Measurements from ENCODE around the gene TESK1.
"Not testable (repeated sequence)": the region's sequence is repeated elsewhere in the genome, so short reads cannot be mapped to it uniquely, and the experiment has no call there.

The TESK1 gene

DNA sequence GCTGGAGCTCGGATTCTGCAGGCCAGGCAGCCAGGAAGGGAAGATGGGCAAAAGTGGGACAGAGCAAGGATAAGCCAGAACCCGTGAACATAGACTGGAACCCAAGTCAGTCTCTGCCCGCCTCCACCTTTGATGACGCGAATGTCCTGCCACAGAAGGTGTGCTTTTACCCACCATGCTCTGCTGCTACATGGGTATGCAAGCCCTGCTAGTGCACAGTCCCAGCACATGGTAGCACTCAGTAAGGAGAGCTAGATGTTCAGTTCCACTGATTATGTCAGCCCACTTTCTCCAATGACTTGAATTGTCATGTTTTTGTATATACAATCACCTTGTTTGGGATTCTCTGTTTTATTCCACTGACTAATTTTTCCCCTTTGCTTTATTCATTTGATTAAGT lies 24.5 kb downstream of the TESK1 start:
- no peaks in the 10 kb centered on the region for H3K4me1 ChIP-seq
- DNase-seq = no peak
- H3K4me3 ChIP-seq (ENCODE audit: low read depth, low read length) = no peak overlapping the region
- H3K36me3 ChIP-seq = no peaks in the 10 kb centered on the region
- H3K27me3 ChIP-seq = no peaks in the 10 kb centered on the region; the same call in 1 of the 2 replicates
- TF ChIP-seq, protein P1, sequence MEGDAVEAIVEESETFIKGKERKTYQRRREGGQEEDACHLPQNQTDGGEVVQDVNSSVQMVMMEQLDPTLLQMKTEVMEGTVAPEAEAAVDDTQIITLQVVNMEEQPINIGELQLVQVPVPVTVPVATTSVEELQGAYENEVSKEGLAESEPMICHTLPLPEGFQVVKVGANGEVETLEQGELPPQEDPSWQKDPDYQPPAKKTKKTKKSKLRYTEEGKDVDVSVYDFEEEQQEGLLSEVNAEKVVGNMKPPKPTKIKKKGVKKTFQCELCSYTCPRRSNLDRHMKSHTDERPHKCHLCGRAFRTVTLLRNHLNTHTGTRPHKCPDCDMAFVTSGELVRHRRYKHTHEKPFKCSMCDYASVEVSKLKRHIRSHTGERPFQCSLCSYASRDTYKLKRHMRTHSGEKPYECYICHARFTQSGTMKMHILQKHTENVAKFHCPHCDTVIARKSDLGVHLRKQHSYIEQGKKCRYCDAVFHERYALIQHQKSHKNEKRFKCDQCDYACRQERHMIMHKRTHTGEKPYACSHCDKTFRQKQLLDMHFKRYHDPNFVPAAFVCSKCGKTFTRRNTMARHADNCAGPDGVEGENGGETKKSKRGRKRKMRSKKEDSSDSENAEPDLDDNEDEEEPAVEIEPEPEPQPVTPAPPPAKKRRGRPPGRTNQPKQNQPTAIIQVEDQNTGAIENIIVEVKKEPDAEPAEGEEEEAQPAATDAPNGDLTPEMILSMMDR (IDR thresholded peaks at IDR 0.05; ENCODE audit: low read depth, low read length) = no peak
- H3K9me3 ChIP-seq = no peaks in the 10 kb centered on the region

DNA sequence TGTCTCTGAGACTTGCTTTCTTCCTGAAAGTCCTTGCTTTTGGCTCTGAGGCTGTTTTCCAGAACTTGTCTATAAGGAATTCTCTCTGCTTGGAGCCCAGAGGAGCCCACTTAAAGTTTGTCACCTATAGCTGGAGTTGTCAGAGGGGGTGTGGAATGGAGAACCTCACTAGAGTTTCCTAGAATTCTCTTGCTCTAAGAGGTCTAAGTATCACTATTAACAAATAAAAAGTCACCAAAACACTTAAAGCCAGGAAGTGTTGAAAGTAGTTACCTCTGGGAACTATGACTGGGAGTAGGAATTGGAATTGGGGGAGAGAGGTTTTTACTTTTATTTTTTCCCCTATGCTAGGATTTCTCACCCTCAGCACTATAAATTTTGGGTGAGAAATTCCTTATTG lies 30.7 kb downstream of the TESK1 start:
- no peaks in the 10 kb centered on the region for H3K36me3 ChIP-seq
- no peak for DNase-seq
- TF ChIP-seq, protein P1 (IDR thresholded peaks at IDR 0.05; ENCODE audit: low read depth, low read length) = no peak
- H3K4me1 ChIP-seq = no peaks in the 10 kb centered on the region
- no peaks in the 10 kb centered on the region; the same call in 1 of the 2 replicates for H3K27me3 ChIP-seq
- H3K4me3 ChIP-seq (ENCODE audit: low read depth, low read length) = no peak overlapping the region
- no peaks in the 10 kb centered on the region for H3K9me3 ChIP-seq

DNA sequence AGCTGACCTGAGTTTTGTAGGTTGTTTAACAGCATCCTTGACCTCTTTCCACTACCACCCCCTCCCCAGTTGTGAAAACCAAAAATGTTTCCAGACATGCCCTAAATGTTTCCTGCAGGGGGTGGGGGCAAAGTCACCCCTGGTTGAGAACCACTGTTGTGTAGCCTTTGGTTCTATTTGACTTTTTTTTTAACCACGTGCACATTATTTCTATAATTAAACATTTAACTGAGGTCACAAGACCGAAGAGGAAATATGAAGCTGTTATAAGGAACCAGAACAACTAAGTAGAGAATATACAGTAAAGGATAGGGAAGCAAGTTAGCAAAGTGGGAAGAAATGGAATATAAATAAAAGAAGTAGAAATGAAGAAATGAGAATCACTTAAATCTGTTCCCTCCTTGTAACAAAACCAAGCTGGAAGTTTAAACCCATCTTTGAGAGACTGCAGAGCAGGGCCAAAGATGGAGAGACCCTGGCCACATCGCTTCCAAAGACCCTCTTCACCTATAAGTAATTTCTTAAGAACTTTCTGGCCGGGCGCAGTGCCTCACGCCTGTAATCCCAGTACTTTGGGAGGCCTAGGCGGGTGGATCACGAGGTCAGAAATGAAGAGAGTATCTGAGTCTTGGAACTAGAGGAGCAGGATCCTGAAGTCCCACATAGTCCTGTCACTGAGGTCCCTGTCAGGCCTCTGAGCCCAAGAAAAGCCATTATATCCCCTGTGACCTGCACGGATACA lies 31.2 kb downstream of the TESK1 start:
- TF ChIP-seq, protein P1 (IDR thresholded peaks at IDR 0.05; ENCODE audit: low read depth, low read length) = no peak
- Histone ChIP-seq H3K27me3 (no peaks in the 10 kb centered on the region; the same call in 1 of the 2 replicates), H3K4me1 (no peaks in the 10 kb centered on the region)

DNA sequence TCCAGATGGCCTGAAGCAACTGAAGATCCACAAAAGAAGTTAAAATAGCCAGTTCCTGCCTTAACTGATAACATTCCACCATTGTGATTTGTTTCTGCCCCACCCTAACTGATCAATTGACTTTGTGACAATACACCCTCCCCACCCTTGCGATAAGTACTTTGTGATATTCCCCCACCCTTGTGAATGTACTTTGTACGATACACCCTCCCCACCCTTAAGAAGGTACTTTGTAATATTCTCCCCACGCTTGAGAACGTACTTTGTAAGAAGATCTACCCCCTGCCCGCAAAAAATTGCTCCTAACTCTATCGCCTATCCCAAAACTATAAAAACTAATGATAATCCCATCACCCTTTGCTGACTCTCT lies 31.8 kb downstream of the TESK1 start:
- DNase-seq; H3K9me3 ChIP-seq; H3K36me3 ChIP-seq; H3K27me3 ChIP-seq; H3K4me3 ChIP-seq (ENCODE audit: low read depth, low read length); H3K4me1 ChIP-seq: not testable (repeated sequence)

More for the DNA sequence above, 31.2 kb downstream of the TESK1 start:
- H3K9me3 ChIP-seq = no peaks in the 10 kb centered on the region
- no peaks in the 10 kb centered on the region for H3K36me3 ChIP-seq
- no peak overlapping the region for H3K4me3 ChIP-seq (ENCODE audit: low read depth, low read length)
- DNase-seq = no peak

DNA sequence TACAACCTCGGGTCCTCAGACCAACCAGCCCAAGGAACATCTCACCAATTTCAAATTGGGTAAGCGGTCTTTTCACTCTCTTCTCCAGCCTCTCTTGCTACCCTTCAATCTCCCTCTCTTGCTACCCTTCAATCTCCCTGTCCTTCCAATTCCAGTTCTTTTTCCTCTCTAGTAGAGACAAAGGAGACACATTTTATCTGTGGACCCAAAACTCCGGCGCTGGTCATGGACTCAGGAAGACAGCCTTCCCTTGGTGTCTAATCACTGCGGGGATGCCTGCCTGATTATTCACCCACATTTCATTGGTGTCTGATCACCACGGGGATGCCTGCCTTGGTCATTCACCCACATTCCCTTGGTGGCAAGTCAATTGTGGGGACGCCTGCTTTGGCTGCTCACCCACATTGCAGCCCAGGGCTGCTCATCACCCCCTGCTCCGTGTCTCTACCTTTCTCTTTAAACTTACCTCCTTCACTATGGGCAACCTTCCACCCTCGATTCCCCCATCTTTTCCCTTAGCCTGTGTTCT lies 32.4 kb downstream of the TESK1 start:
- not testable (repeated sequence) for H3K36me3 ChIP-seq; H3K4me3 ChIP-seq (ENCODE audit: low read depth, low read length); DNase-seq; H3K4me1 ChIP-seq; H3K9me3 ChIP-seq; H3K27me3 ChIP-seq

DNA sequence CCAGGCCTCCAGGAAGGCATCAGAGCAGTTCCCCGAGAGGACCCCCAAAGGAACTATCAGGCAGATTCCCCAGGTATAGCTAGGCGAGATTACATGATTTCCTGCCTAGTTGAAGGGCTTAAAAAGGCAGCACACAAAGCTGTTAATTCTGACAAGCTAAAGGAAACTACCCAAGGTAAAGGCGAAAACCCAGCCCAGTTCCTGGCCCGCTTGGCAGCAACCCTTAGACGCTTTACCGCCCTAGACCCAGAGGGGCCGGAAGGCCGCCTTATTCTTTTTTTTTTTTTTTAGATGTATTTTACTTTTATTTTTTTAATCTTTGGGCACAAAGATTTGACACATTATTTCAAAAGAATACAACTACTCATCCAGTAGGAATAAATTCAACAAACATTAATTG lies 33.7 kb downstream of the TESK1 start:
- H3K36me3 ChIP-seq = not testable (repeated sequence)

DNA sequence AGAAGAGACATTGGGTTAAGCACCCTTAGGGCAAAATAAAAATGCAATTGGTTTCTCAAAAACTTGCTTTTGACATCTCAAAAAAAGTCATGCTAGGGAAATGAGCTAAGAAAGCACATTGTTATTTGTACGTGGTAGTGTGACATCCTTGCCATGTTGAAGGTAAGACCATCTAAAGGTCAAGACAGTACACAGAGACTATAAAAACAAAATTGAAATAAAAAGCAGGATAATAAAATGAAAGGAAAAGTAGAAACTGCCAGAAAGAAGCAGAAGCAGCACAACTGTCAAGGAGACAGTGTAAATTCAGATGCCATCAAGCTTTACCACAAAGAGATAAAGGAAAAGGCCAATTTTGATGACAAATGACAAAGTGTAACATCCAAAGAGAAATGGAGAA lies 34.2 kb downstream of the TESK1 start:
- H3K4me3 ChIP-seq (ENCODE audit: low read depth, low read length); H3K4me1 ChIP-seq; DNase-seq; H3K36me3 ChIP-seq; H3K27me3 ChIP-seq; H3K9me3 ChIP-seq: not testable (repeated sequence)

More for the DNA sequence above, 33.7 kb downstream of the TESK1 start:
- not testable (repeated sequence) for H3K4me1 ChIP-seq; H3K27me3 ChIP-seq; H3K4me3 ChIP-seq (ENCODE audit: low read depth, low read length); H3K9me3 ChIP-seq; DNase-seq

DNA sequence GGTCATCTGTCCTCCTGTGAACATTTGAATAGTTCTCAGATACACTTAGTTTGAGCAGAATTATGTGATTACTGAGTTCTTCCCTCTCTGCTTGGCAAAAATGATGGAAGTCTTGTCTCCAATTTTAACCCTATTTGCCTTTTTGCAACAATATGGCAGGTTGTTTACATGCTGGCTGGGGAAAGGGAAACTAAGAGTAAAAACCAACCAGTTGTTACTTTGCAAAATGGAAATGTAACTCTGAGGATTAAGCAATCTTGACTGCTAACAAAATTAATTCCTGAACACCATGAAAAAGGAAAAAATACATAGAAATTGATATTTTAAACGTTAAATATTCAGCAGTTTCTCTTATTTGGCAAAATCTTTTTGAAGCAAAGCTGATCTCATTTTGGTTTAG lies 34.6 kb downstream of the TESK1 start:
- DNase-seq = no peak

DNA sequence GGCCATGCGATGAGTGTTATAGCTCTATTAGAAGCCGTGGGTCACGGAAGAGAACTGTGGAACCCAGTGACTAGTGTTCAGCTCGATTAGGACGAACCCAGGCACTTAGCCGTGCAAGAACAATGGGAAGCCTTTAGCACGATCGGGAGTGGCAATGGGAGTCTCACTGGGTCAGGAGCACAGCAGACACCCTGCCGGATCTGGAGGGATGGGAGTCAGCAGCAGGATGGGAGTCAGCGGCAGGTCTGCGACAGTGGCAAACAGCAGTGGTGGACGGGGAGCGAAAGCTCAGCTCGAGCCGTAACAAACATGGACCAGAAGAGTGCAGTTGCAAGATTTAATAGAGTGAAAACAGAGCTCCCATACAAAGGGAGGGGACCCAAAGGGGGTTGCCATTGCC lies 35.4 kb downstream of the TESK1 start:
- H3K4me1 ChIP-seq, DNase-seq: not testable (repeated sequence)

More for the DNA sequence above, 34.6 kb downstream of the TESK1 start:
- Histone ChIP-seq H3K36me3 (no peaks in the 10 kb centered on the region), H3K9me3 (no peaks in the 10 kb centered on the region), H3K4me3 (ENCODE audit: low read depth, low read length) (no peak overlapping the region), H3K4me1 (no peaks in the 10 kb centered on the region), H3K27me3 (no peaks in the 10 kb centered on the region; the same call in 1 of the 2 replicates)
- TF ChIP-seq, protein P1 (IDR thresholded peaks at IDR 0.05; ENCODE audit: low read depth, low read length) = no peak

DNA sequence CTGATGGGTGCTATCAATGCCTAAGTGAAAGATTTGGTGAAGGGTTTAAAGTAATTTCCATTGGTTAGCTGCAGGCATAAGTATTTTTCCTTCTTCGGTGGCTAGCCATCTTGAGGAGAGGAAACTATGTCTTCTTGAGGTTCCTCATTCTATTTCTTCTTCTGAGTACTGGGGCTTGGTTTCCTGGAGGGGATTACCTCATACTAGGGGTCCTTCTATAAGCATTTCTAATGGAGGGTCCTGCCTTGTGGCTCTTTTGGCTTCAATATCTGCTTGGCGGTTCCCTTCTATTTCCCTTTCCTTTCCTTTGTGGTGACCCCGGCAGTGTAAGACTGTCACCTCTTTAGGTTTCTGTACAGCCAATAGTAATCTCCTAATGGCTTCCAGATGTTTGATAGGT lies 36.4 kb downstream of the TESK1 start:
- H3K9me3 ChIP-seq; H3K4me3 ChIP-seq (ENCODE audit: low read depth, low read length); H3K27me3 ChIP-seq; DNase-seq; H3K36me3 ChIP-seq; H3K4me1 ChIP-seq: not testable (repeated sequence)

More for the DNA sequence above, 35.4 kb downstream of the TESK1 start:
- not testable (repeated sequence) for H3K36me3 ChIP-seq; H3K27me3 ChIP-seq; H3K4me3 ChIP-seq (ENCODE audit: low read depth, low read length); H3K9me3 ChIP-seq

Data from BE2C (cell line).